HG03196 (cell line): ENCODE data around the gene PI4KB.

ENCODE experiments used
- ATAC-seq: cut with Tn5 transposase; IDR thresholded peaks from one replicate; pipeline ENCODE4 v1.9.1; 2021; ENCODE audit not compliant: unreplicated experiment

Gene PI4KB

GRCh38 chr1:151346769-151347522 is 19.7 kb upstream of the PI4KB start, which contains the start of gene RFX5:
Gene RFX5 (minus strand): TSS chr1:151347252. CDS start chr1:151346320, 932 bp downstream.
- ATAC-seq, result peak; percentile 92

GRCh38 chr1:151346082-151346768 is 19.0 kb upstream of the PI4KB start:
- no peak for ATAC-seq

- no peak for ATAC-seq
These were observed 17.1 kb upstream of the PI4KB start for GRCh38 chr1:151344291-151344690.

- ATAC-seq, result no peak
These were observed 16.4 kb upstream of the PI4KB start for GRCh38 chr1:151343587-151343986.

GRCh38 chr1:151342569-151342968 is 15.4 kb upstream of the PI4KB start:
- no peak for ATAC-seq

GRCh38 chr1:151342021-151342420 is 14.8 kb upstream of the PI4KB start:
- ATAC-seq, result no peak

- peak; percentile 46 for ATAC-seq
These were observed 13.9 kb upstream of the PI4KB start for GRCh38 chr1:151340870-151341754.

- no peak for ATAC-seq
These were observed 9.3 kb upstream of the PI4KB start for GRCh38 chr1:151336556-151336955.

GRCh38 chr1:151334822-151335221 is 7.6 kb upstream of the PI4KB start:
- no peak for ATAC-seq

- ATAC-seq, result no peak
These were observed 873 bp upstream of the PI4KB start for GRCh38 chr1:151327903-151328674.

GRCh38 chr1:151326619-151327222 is 495 bp downstream of the PI4KB start:
- peak; percentile 33 for ATAC-seq

- no peak for ATAC-seq
These were observed 1.4 kb downstream of the PI4KB start for GRCh38 chr1:151325646-151326429.

- no peak for ATAC-seq
These were observed 2.0 kb downstream of the PI4KB start for GRCh38 chr1:151325231-151325630.

- ATAC-seq, result no peak
These were observed 2.8 kb downstream of the PI4KB start for GRCh38 chr1:151324390-151324930.

- no peak for ATAC-seq
These were observed 8.2 kb downstream of the PI4KB start for GRCh38 chr1:151318975-151319374.

GRCh38 chr1:151315565-151316235 is 11.5 kb downstream of the PI4KB start:
- ATAC-seq, result no peak

- ATAC-seq, result no peak
These were observed 12.9 kb downstream of the PI4KB start for GRCh38 chr1:151314137-151314875.

- no peak for ATAC-seq
These were observed 13.7 kb downstream of the PI4KB start for GRCh38 chr1:151313501-151313900.
